Measurements from ENCODE around the gene PLCXD3.
"Not testable (repeated sequence)": the region's sequence is repeated elsewhere in the genome, so short reads cannot be mapped to it uniquely, and the experiment has no call there.

Gene PLCXD3

DNA sequence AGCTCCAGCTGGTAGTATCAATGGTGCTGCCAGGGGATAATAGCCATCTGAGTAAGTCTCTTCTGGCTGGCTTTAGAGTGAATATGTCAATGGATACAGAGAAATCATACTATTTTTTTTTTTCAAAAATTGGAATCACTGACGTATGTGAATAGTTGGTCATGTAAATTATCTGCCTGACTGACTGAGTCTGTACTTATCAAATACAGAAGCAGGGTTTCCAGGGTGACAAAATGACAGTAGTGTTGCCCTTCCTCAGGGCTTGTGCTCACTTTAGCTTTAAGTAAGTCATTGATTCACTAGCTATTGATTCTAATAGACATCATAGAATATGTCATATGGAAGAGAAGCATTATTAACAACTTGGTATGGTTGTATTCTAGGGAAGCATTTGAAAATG, 171.1 kb downstream of the PLCXD3 start:
- DNase-seq: no peak

- no peak for DNase-seq
These were observed 172.2 kb downstream of the PLCXD3 start for GRCh38 chr5:41338136-41338675.

DNA sequence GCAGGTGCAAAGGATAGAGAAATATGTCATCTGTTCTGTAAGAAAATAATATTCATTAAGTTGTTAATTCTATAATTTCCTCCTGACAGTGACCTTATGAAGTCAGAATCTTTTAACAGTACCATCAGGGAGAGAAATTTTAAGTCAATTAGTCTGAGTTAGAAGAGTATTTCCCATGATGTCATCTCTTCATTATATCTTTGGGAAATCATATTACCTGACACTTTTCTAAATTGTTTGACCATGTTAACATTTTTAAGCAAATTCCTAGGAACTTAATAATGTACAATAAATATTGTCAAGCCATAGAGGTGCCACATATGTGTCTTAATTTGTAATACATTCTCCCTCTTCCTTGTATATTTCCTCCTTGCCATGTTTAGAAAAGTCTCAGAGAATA, 172.7 kb downstream of the PLCXD3 start:
- no peak for DNase-seq

GRCh38 chr5:41337216-41337615, 173.2 kb downstream of the PLCXD3 start:
- DNase-seq: no peak

DNA sequence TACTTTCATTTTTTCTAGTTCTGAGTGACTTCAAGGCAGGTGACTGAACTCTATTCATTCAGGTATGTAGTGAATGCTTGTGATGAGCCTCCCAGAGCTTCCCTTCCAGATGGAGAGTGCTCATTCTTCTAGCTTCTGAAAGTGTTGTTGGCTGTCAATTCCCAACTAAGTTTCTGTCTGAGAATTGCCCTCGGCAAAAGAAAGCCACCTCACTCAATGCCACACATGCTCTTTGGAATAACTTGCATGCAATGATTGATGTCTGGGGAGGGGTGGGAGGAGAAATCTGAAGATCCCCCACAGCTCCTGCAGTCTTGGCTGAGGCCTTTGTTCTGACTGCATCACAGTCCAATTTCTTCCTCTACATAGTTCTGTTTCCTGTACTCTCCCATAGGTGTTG, 173.9 kb downstream of the PLCXD3 start:
- no peak for DNase-seq

DNA sequence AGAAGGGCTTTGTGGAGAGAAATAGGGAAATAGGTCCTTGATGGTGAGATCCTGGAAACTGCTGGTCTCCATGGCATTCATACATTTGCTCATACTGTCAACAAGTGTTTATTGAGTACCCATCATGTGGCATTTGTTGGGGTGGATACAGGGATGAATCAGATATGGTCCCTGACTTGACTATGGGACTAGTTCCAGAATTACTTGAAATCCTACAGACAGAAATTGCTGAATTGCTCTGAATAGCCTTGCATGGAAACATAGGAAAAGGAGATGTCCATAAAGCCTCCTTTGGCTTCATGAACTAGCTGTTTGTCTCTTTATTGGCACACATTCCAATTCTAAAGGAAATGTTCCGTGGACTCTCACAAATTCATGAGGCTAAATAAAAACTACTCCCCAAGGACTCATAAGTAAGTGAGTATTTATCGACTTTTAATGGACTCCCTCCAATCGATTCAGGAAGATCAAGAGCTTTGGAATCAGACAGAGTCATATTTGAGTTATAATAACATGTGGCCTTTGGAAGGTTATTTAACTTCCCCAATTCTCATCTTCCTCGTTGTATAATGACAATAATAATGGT, 174.7 kb downstream of the PLCXD3 start:
- no peak for DNase-seq

DNA sequence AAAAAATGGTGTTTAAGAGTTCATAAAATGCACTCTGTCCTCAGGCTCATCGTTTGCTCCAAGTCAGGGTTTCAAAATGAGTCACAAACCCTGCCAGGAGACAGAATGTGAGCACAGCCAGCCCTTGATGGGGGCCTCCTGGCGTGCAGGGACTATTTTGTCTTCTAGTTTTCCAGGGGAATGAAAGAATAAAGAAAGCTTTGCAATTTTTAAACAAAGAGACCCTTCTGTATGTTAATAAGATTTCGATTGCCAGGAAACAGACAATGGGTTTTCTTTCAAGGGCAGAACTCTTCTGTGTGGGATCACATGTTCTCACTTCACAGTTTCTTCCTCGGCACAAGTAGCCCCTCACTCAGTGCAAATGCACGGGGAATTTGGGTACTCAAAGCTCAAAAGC, 175.6 kb downstream of the PLCXD3 start:
- DNase-seq: no peak

- no peak for DNase-seq
These were observed 176.2 kb downstream of the PLCXD3 start for GRCh38 chr5:41334221-41334620.

- DNase-seq: no peak
These were observed 185.3 kb downstream of the PLCXD3 start for GRCh38 chr5:41325074-41325473.

DNA sequence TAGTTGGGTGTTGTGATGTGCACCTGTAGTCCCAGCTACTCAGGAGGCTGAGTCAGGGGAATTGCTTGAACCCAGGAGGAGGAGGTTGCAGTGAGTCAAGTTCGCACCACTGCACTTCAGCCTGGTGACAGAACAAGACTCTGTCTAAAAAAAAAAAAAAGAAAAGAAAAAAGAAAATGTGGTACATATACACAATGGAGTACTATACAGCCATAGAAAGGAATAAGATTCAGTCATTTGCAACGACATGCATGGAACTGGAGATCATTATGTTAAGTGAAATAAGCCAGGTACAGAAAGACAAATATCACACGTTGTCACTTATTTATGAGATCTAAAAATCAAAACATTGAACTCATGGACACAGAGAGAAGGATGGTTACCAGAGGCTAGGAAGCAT, 187.6 kb downstream of the PLCXD3 start:
- not testable (repeated sequence) for DNase-seq

DNA sequence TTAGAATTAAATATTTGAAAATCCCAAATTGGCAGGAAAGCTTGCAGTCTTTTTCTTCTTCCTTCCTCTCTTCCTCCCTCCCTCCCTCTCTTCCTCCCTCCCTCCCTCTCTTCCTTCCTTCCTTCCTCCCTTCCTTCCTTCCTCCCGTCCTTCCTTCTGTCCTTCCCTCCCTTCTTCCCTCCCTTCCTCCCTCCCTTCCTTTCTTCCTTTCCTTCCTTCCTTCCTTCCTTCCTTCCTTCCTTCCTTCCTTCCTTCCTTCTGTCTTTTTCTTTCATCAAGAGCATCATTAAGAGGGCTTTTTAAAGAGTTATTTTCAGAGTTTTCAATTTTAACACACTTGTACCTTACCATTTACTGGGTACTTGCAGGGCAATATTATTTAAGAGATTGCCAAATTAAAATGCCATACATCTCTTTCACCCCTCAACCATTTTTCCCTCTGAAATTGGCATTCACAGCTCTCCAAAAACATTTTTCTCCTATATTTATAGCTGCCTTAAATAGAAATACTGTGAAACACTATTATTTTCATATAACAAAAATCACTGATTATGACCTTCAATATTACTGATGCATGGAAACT, 197.8 kb downstream of the PLCXD3 start:
- no peak for DNase-seq

DNA sequence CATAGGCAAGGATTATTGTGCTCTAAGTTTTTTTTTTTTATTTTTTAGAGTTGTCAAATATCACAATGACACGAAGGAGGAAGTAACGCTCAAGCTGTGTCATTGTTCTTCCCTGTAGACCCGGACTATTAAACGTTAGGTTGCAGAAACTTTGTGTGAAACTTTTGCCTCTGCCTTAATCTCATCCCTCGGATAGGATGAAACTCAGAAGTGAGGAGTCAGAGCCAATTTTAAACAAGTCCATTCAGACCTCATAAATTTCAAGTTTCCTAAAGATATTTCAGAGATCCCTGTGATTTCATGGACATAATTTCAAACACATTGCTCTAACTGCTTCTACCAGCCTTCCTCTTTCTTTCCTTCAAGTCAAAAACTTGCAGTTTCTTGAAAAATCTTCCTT, 198.3 kb downstream of the PLCXD3 start:
- DNase-seq: no peak

DNA sequence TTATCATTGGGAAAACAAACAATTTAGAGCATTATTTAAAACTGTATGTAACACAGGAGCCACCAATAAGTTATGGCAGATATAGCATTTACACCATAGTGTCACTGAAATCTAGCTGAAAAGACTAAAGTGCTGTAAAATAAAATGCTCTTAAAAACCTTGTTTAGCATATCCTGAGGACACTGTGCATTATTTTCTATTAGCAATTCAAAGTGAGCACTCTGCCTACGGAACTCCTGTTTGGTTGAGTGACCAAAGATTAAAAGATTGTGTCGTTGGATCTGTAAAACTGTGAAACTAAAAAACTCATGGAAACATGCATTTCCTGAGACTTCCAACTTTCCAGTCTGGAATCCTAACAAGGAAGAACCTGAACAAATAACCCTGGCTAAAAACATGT, 201.1 kb downstream of the PLCXD3 start:
- DNase-seq: no peak

- DNase-seq: no peak
These were observed 204.4 kb downstream of the PLCXD3 start for GRCh38 chr5:41306005-41306404.

DNA sequence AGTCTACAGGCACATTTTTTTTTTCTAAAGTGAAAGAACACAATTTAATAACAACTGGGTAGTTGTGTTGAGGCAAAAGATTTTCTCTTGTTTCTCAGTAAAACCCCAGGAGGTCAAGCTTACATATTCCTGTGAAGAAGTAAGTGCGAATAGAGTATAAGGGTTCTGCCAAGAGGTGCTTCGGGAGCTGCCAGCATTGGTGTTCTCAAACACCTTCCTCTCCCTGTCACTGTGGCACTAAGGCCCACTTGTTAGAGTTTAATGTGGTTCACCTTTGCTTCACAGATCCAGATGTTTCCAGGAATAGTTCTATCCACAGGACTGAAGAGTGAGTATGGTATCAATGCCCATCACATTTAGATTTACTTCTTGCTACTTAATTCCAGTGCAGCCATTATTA, 205.3 kb downstream of the PLCXD3 start:
- DNase-seq: no peak

- no peak for DNase-seq
These were observed 214.3 kb downstream of the PLCXD3 start for GRCh38 chr5:41296066-41296465.

DNA sequence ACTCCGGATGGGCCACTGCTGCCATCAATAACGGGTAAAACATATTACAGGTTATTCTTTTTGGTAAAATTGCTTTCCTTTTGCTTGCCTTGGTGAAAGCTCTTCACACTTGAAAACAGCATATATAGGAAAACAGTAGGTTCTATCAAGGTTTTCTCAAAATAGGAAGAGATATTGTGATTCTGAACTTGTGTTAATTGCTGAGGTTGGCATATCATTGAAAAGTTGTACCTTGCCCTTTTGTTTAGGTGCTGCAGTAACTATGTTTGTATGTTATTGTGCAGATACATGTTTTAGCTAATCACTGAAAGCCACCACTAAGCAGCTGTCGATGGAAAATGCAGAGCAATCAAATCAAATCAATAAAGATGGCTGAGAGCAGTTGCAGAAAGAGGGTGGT, 219.1 kb downstream of the PLCXD3 start:
- no peak for DNase-seq

GRCh38 chr5:41290810-41291209, 219.6 kb downstream of the PLCXD3 start:
- DNase-seq: no peak

- DNase-seq: no peak
These were observed 220.4 kb downstream of the PLCXD3 start for GRCh38 chr5:41289970-41290464.

GRCh38 chr5:41286696-41287095, 223.7 kb downstream of the PLCXD3 start:
- DNase-seq: no peak

DNA sequence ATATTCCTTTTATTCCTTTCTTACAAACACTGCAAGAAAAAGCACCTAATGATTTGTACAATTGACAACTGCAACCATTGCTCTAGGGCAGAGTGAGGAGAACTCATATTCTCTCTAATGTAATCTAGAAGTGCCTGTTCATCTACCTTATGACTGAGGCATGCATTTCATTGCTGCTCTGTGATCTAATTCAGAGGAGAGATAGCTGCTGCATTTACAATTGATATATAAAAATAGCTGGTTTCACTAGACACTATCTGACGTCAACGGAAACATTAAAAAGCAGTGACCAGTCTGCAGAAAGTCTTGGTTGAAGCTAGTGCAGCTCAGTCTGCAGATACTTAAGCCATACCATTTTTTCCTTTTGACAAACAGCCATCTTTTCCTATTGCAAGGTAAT, 224.2 kb downstream of the PLCXD3 start:
- no peak for DNase-seq

GRCh38 chr5:41284938-41285337, 225.5 kb downstream of the PLCXD3 start:
- DNase-seq: no peak

GRCh38 chr5:41281215-41281810, 229.1 kb downstream of the PLCXD3 start:
- no peak for DNase-seq

DNA sequence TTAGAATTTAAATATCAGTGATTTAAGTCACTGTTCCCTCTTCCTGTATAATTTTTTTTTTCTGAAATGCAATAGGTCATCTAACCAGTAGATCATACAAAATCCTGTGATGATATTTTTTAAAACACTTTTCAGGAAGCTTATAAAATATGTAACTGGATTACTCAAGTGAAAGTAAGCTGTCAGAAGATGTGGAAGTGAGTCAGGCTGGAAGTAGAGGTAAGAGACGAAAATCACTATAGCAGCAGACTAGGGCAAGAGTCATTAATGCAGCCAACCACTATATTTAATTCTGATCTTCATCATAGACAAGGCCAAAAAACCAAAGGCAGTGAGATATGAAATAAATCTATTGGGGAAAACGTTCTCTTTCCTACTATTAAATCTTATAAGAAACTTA, 231.4 kb downstream of the PLCXD3 start:
- no peak for DNase-seq
